SK-N-SH treated with all-trans-retinoic acid at 6 μM for 48 hours (cell line): ENCODE measurements around the gene SIRPB2.

Source experiments
- ATAC-seq: fragments of 200-7000 bp; cut with Tn5 transposase; 3 replicates; pipeline ENCODE4 v1.9.1; 2020; ENCODE audit warnings: mild to moderate bottlenecking, moderate library complexity
- BACH2 ChIP-seq: fragments of 250-450 bp; sonication (Bioruptor Pico); IDR thresholded peaks from 2 replicates; pipeline ENCODE4 v1.9.0; 2021; ENCODE audit warnings: mild to moderate bottlenecking, borderline replicate concordance
- CREB5 ChIP-seq: fragments of 250-450 bp; sonication (Bioruptor Pico); IDR thresholded peaks from 2 replicates; pipeline ENCODE4 v1.5.1; 2020; ENCODE audit warnings: low read depth, mild to moderate bottlenecking, moderate library complexity
- ESRRG ChIP-seq: fragments of 250-450 bp; sonication (Bioruptor Pico); IDR thresholded peaks from 2 replicates; pipeline ENCODE4 v1.6.1; 2021; ENCODE audit warnings: mild to moderate bottlenecking
- GLIS3 ChIP-seq: fragments of 250-450 bp; sonication (Bioruptor Pico); IDR thresholded peaks from 2 replicates; pipeline ENCODE4 v1.5.0; 2020; ENCODE audit warnings: mild to moderate bottlenecking, moderate library complexity
- OSR1 ChIP-seq: fragments of 250-450 bp; sonication (Bioruptor Pico); IDR thresholded peaks from 2 replicates; pipeline ENCODE4 v1.8.0; 2022; ENCODE audit warnings: moderate library complexity, mild to moderate bottlenecking, inconsistent platforms
- PATZ1 ChIP-seq: fragments of 250-450 bp; sonication (Bioruptor Pico); IDR thresholded peaks from 2 replicates; pipeline ENCODE4 v1.8.0; 2020; ENCODE audit warnings: mild to moderate bottlenecking, moderate library complexity, borderline replicate concordance
- POU6F1 ChIP-seq: fragments of 250-450 bp; sonication (Bioruptor Pico); IDR thresholded peaks from 2 replicates; pipeline ENCODE4 v1.8.0; 2021; ENCODE audit warnings: low read depth, mild to moderate bottlenecking, moderate library complexity, borderline replicate concordance
- PPARA ChIP-seq: fragments of 250-450 bp; sonication (Bioruptor Pico); IDR thresholded peaks from 2 replicates; pipeline ENCODE4 v1.5.0; 2020; ENCODE audit warnings: mild to moderate bottlenecking, borderline replicate concordance
- RARB ChIP-seq: fragments of 250-450 bp; sonication (Bioruptor Pico); IDR thresholded peaks from 2 replicates; pipeline ENCODE4 v1.8.0; 2021; ENCODE audit warnings: mild to moderate bottlenecking, moderate library complexity
- SNAI2 ChIP-seq: fragments of 250-450 bp; sonication (Bioruptor Pico); IDR thresholded peaks from 2 replicates; pipeline ENCODE4 v1.5.0; 2020; ENCODE audit warnings: mild to moderate bottlenecking, moderate library complexity
- TCF4 ChIP-seq: fragments of 250-450 bp; sonication (Bioruptor Pico); IDR thresholded peaks from 2 replicates; pipeline ENCODE4 v1.8.0; 2021; ENCODE audit warnings: mild to moderate bottlenecking, moderate library complexity, borderline replicate concordance
- TOX ChIP-seq: fragments of 250-450 bp; sonication (Bioruptor Pico); IDR thresholded peaks from 2 replicates; pipeline ENCODE4 v1.8.0; 2021; ENCODE audit warnings: mild to moderate bottlenecking, moderate library complexity, borderline replicate concordance
- TSHZ2 ChIP-seq: fragments of 250-450 bp; sonication (Bioruptor Pico); IDR thresholded peaks from 2 replicates; pipeline ENCODE4 v1.5.0; 2020; ENCODE audit warnings: mild to moderate bottlenecking, moderate library complexity
- ZFP3 ChIP-seq: fragments of 250-450 bp; sonication (Bioruptor Pico); IDR thresholded peaks from 2 replicates; pipeline ENCODE4 v1.5.0; 2020; ENCODE audit warnings: mild to moderate bottlenecking, moderate library complexity
- ZFP30 ChIP-seq: fragments of 450-650 bp; formaldehyde crosslinking; IDR thresholded peaks from 2 replicates; pipeline ENCODE4 v1.5.0; 2022; ENCODE audit warnings: mild to moderate bottlenecking, moderate library complexity
- ZNF565 ChIP-seq: fragments of 450-650 bp; formaldehyde crosslinking; conservative IDR thresholded peaks from 2 replicates; pipeline ENCODE4 v1.5.0; 2020; ENCODE audit warnings: low read depth, mild to moderate bottlenecking, moderate library complexity
- ZNF70 ChIP-seq: fragments of 450-650 bp; formaldehyde crosslinking; IDR thresholded peaks from 2 replicates; pipeline ENCODE4 v1.5.0; 2020; ENCODE audit warnings: mild to moderate bottlenecking, moderate library complexity
- ZNF8 ChIP-seq: fragments of 450-650 bp; formaldehyde crosslinking; IDR thresholded peaks from 2 replicates; pipeline ENCODE4 v1.5.0; 2020; ENCODE audit warnings: mild to moderate bottlenecking, moderate library complexity
- TF ChIP-seq, protein P1 (sequence below): fragments of 250-450 bp; sonication (Bioruptor Pico); IDR thresholded peaks from 2 replicates; pipeline ENCODE4 v1.5.1; 2021; ENCODE audit warnings: mild to moderate bottlenecking, moderate library complexity

Gene SIRPB2

DNA sequence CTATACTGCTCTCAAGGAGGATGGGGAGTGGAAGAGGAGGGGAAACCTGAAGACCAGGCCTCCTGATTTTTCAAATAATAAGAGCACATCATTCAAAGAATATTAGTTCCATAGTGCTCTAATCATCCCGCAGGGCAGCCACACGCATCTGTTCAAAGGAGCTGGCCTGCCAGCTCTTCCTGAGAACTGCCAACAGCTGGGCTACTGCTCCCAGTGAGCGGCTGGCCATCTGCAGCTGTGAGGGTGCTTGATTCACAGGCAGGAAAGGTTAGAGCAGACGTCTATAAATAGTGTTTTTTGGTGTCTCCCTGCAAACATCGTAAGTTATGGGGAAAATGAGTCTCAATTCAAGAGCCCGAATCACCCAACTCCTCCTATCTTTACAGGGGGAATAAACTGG is 41.9 kb downstream of the SIRPB2 start:
- TF ChIP-seq TCF4 (CRISPR knock-in tag), result no peak
- TF ChIP-seq GLIS3 (CRISPR knock-in tag), result no peak
- no peak for TF ChIP-seq ESRRG
- no peak for TF ChIP-seq PATZ1
- no peak for TF ChIP-seq PPARA (CRISPR knock-in tag)
- TF ChIP-seq, protein P1, sequence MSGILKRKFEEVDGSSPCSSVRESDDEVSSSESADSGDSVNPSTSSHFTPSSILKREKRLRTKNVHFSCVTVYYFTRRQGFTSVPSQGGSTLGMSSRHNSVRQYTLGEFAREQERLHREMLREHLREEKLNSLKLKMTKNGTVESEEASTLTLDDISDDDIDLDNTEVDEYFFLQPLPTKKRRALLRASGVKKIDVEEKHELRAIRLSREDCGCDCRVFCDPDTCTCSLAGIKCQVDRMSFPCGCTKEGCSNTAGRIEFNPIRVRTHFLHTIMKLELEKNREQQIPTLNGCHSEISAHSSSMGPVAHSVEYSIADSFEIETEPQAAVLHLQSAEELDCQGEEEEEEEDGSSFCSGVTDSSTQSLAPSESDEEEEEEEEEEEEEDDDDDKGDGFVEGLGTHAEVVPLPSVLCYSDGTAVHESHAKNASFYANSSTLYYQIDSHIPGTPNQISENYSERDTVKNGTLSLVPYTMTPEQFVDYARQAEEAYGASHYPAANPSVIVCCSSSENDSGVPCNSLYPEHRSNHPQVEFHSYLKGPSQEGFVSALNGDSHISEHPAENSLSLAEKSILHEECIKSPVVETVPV (CRISPR knock-in tag), result no peak
- ATAC-seq, result no peak

DNA sequence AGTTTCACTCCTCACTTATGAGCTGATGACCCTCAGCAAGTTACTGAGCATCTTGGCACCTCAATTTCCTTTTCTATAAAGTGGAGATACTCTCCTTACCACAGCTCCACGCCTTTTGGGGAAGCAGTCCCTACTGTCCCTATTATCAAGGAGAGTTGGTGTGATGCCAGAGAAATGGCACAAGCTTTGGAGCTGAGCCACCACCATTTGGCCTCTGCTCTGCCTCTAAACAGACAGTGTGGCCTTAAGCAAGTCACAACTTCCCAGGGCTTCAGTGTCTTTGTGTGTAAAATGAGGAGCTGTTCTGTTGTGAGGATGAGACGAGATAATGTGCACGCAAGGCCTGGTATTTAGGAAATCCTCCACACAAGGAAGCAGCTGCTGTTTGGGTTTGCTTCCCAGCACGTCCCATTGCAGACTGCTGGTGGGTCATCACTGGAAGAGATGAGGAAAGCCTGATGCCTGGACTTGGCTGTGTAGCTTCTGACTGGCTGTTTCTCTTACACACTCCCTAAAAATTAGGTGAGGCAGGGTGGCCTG is 43.1 kb downstream of the SIRPB2 start:
- no peak for TF ChIP-seq TCF4 (CRISPR knock-in tag)
- no peak for TF ChIP-seq ESRRG
- TF ChIP-seq ZNF8, result no peak
- TF ChIP-seq ZNF70 (CRISPR knock-in tag), result no peak
- TF ChIP-seq SNAI2 (CRISPR knock-in tag), result no peak
- TF ChIP-seq, protein P1 (CRISPR knock-in tag), result no peak
- TF ChIP-seq TSHZ2 (CRISPR knock-in tag), result no peak
- no peak for TF ChIP-seq RARB (CRISPR knock-in tag)
- no peak for TF ChIP-seq ZNF565 (CRISPR knock-in tag)
- TF ChIP-seq OSR1, result no peak
- TF ChIP-seq PPARA (CRISPR knock-in tag), result no peak
- TF ChIP-seq CREB5 (CRISPR knock-in tag), result no peak
- TF ChIP-seq TOX, result no peak
- no peak for TF ChIP-seq ZFP3 (CRISPR knock-in tag)
- no peak for TF ChIP-seq BACH2 (CRISPR knock-in tag)
- no peak for TF ChIP-seq GLIS3 (CRISPR knock-in tag)
- TF ChIP-seq PATZ1, result no peak
- TF ChIP-seq ZFP30 (CRISPR knock-in tag), result no peak
- TF ChIP-seq POU6F1 (CRISPR knock-in tag), result no peak
- no peak for ATAC-seq
